ENCODE data around the gene ACO2.
A peak's percentile ranks its signal among the peaks of the same experiment; 100 is the strongest.

ACO2 gene

DNA sequence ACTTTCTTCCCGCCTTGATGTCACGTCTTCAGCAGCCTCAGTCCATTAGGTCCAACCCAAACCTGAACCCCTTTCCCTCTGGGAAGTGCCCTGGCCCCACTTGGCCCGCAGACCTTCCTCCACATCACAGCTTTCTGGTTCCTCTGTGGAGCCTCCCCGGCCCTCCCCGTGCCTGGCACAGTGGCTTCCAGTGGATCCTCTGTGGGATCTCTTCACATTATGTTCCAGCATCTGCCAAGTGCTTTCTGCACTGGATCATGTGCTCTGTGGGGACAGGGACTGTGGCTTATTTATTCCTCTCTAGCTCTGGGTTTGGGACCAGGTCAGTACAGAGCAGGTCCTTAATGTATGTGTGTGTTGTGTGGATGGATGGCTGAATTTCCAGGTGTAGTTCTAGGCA, 44.5 kb downstream of the ACO2 start:
- CTCF ChIA-PET = interaction anchor here (1.1 to 6.6 kb wide), 2 partner anchors 111 to 591 kb away, joined by 3 to 87 read pairs; no protein-coding TSS in a partner anchor

DNA sequence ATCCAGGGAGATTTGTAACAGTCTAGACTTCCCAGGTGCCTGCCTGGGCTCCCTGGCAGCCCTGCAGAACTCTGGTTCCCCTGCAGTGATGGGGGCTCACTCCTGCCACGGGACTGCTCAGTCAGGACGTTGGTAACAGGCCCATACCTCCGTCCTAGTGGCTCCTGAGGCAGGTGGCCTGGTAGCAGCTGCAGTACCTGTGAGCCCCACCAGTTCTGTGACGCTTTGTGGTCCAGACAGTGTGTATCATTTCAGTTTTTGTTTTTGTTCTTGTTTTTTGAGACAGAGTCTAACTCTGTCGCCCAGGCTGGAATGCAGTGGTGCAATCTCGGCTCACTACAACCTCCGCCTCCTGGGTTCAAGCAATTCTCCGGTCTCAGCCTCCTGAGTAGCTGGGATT, 47.5 kb downstream of the ACO2 start:
- CTCF ChIA-PET = interaction anchor here (1.1 to 6.6 kb wide), 3 partner anchors 15 to 114 kb away, joined by 3 to 87 read pairs (median 7); no protein-coding TSS in a partner anchor
- Mint-ChIP-seq H3K4me1 (no peaks in the 10 kb centered on the region), H3K4me3 (no peak overlapping the region), H3K27ac (peak overlapping the region; percentile 5), H3K9me3 (no peaks in the 10 kb centered on the region), H3K27me3 (no peaks in the 10 kb centered on the region), H3K36me3 (peaks cover 15% of the 10 kb centered on the region)
- DNase-seq = no peak

More for the DNA sequence above, 44.5 kb downstream of the ACO2 start:
- Mint-ChIP-seq H3K27me3 (no peaks in the 10 kb centered on the region), H3K4me3 (no peak overlapping the region), H3K4me1 (no peaks in the 10 kb centered on the region), H3K27ac (no peak overlapping the region), H3K9me3 (no peaks in the 10 kb centered on the region), H3K36me3 (peaks cover 21% of the 10 kb centered on the region)
- DNase-seq = no peak

DNA sequence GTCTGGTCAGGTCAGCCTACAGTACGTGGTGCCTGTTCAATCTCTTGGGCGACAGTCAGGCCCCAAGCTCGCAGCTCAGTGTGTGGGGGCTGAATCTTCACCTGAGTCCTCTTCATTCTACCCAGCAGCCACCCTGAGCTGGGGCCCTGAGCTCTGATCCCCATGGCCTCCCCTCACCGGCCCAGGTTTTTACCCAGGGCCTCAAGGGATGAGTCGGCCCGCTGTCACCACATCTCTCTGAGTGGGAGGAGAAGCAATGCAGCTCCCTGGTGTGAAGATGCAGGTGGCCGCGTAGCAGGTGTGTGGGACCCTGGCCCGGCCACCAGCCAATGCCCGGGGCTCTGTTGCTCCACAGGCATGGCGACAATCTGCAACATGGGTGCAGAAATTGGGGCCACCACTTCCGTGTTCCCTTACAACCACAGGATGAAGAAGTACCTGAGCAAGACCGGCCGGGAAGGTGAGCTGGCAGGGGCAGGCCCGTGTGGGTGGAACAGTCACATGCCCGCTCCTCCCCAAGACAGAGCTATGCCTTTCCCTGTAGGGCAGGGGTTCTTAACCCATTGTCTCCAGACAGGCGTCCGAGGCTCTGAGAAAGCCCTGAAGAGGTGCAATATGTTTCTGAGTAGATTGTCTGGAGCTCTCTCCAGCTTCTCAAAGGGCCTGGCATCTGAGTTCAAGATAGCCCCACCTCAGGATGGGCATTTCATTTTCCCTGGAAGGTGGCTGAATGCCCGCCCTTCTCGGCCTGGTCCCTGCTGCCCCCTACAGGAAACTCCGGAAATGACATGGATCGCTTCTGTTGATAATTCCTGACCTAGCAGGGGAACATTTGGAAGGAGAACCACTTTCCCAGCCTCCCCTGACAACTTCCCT, 48.5 kb downstream of the ACO2 start:
- no peaks in the 10 kb centered on the region for H3K27me3 Mint-ChIP-seq
- DNase-seq = peak; percentile 54
- CTCF ChIA-PET = interaction anchor here (0.6 to 6.6 kb wide), 13 partner anchors 9 to 280 kb away, joined by 3 to 87 read pairs (median 4); no protein-coding TSS in a partner anchor
- peaks cover 14% of the 10 kb centered on the region for H3K36me3 Mint-ChIP-seq
- no peaks in the 10 kb centered on the region for H3K4me1 Mint-ChIP-seq
- H3K27ac Mint-ChIP-seq = no peak overlapping the region
- H3K4me3 Mint-ChIP-seq = no peak overlapping the region
- H3K9me3 Mint-ChIP-seq = no peaks in the 10 kb centered on the region

DNA sequence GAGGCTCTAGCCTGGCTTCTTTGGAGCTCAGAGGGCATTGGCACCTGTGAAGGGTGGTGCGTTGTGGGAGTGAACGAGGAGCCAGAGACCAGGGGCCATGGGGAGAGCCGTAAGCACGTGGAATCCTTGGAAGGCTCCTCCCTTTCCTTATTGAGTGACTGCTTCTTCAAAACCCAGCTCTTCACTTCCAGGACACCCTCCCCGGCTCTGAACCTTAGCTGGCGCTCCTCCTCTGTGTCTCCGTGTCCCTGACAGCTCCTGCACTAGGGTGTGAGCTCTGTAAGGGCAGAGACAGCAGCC, 49.1 kb downstream of the ACO2 start:
- no peak overlapping the region for H3K27ac Mint-ChIP-seq
- no peak overlapping the region for H3K4me3 Mint-ChIP-seq
- no peaks in the 10 kb centered on the region for H3K9me3 Mint-ChIP-seq
- no peaks in the 10 kb centered on the region for H3K4me1 Mint-ChIP-seq
- H3K27me3 Mint-ChIP-seq = no peaks in the 10 kb centered on the region
- peaks cover 15% of the 10 kb centered on the region for H3K36me3 Mint-ChIP-seq
- no peak for DNase-seq
- CTCF ChIA-PET = interaction anchor here (0.6 to 6.6 kb wide), 12 partner anchors 9 to 285 kb away, joined by 3 to 87 read pairs (median 4); no protein-coding TSS in a partner anchor

DNA sequence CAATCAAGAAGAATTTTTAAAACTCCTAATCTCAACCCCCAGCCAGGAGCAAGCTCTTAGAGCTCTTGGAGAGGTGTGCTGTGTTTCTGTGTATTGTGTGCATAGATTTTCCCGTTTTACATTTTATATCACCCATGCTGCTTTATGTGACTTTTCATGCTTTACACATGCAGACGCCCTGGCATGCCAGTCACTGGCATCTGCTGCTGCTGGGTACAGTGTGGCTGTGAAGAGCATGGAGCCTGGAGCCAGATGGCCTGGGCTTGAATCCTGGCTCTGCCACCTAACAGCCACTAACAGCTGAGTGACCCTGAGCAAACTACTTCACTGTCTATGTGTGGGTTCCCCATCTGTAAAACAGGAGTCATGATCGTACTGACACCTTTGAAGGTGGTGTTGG, 52.2 kb downstream of the ACO2 start:
- no peaks in the 10 kb centered on the region for H3K27me3 Mint-ChIP-seq
- H3K36me3 Mint-ChIP-seq = peaks cover 9% of the 10 kb centered on the region
- no peaks in the 10 kb centered on the region for H3K9me3 Mint-ChIP-seq
- peaks cover 18% of the 10 kb centered on the region for H3K4me1 Mint-ChIP-seq
- CTCF ChIA-PET = no interaction called here
- H3K4me3 Mint-ChIP-seq = no peak overlapping the region
- no peak overlapping the region for H3K27ac Mint-ChIP-seq
- no peak for DNase-seq

DNA sequence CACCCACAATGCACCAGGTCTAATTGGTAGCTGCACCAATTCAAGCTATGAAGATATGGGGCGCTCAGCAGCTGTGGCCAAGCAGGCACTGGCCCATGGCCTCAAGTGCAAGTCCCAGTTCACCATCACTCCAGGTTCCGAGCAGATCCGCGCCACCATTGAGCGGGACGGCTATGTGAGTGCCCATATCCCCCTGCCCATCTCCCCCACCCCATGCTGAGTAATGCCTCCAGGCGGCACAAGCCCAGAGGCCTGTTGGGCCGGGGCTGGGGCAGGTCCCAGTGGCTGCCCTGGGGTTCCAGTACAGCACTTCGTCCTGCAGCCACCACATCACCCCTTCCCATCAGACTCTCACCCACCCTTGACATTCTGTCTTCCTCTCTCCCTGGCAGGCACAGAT, 53.9 kb downstream of the ACO2 start:
- Mint-ChIP-seq H3K27me3 (no peaks in the 10 kb centered on the region), H3K36me3 (peaks cover 16% of the 10 kb centered on the region), H3K4me1 (peaks cover 19% of the 10 kb centered on the region), H3K9me3 (no peaks in the 10 kb centered on the region), H3K4me3 (no peak overlapping the region), H3K27ac (peak overlapping the region; percentile 42)
- no peak for DNase-seq
- CTCF ChIA-PET = interaction anchor here (7.2 kb wide), 1 partner anchor 119 kb away, joined by 101 read pairs; no protein-coding TSS in a partner anchor

DNA sequence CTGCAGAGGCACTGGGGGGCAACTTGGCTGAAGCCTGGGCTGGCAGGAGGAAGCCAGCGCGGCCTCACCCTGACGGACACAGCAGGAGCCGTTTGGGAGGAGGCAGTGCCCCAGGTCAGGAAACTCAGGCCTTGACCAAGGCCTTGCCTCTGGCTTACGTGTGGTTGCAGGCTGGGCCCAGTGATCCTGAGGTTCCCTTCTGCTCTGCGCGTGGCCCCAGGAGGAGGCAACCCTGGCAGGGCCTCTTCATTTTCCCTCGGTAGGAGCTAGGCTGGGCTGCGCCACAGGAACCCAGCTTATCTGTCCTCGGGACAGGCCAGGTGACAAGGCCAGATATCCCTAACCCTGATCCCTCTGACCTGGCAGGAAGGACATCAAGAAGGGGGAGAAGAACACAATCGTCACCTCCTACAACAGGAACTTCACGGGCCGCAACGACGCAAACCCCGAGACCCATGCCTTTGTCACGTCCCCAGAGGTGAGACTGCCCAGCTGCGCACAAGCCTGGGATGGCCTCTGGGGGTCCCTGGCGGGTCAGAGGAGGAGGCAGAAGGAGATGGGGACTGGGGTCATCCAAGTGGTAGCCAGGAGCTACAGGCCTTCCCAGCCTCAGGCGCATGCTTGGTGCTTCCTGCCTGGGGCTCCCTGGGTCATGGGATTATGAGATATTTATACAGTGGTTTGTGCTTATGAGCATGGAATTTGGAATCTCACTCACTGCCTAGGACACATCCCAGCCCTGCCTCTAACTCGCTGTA, 54.7 kb downstream of the ACO2 start:
- CTCF ChIA-PET = interaction anchor here (1.2 to 7.2 kb wide), 4 partner anchors 9 to 124 kb away, joined by 3 to 101 read pairs (median 4); partner anchors contain the start of genes ACO2 and PHF5A
- H3K27ac Mint-ChIP-seq = peak overlapping the region; percentile 77
- no peaks in the 10 kb centered on the region for H3K9me3 Mint-ChIP-seq
- H3K4me1 Mint-ChIP-seq = peaks cover 19% of the 10 kb centered on the region
- H3K36me3 Mint-ChIP-seq = peaks cover 18% of the 10 kb centered on the region
- no peak overlapping the region for H3K4me3 Mint-ChIP-seq
- H3K27me3 Mint-ChIP-seq = no peaks in the 10 kb centered on the region
- DNase-seq = no peak

DNA sequence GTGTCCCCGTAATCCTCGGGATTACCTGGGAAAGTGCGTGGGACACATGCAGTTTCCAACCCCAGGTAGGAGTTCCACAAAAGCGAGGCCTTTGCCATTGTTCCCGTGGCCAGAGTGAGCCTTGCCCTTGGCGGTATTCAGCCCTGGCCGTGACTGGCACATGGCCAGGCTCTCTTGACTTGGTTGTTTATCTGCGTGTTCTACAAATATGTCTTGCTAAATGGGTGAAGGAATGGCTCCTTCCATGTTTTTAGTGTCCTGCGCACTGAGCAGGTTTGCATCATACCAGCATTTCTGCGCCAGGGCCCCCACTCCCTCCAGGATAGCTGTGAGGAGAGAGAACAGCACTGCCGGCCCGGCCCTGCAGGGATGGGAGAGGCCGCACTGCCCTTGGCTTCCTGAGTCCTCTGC, 55.3 kb downstream of the ACO2 start:
- Mint-ChIP-seq H3K27ac (peak overlapping the region; percentile 77), H3K27me3 (no peaks in the 10 kb centered on the region), H3K36me3 (peaks cover 23% of the 10 kb centered on the region), H3K4me1 (peaks cover 19% of the 10 kb centered on the region), H3K9me3 (no peaks in the 10 kb centered on the region), H3K4me3 (no peak overlapping the region)
- CTCF ChIA-PET = interaction anchor here (0.6 to 7.2 kb wide), 7 partner anchors 9 to 124 kb away, joined by 3 to 101 read pairs (median 3); partner anchors contain the start of genes ACO2 and PHF5A
- no peak for DNase-seq

DNA sequence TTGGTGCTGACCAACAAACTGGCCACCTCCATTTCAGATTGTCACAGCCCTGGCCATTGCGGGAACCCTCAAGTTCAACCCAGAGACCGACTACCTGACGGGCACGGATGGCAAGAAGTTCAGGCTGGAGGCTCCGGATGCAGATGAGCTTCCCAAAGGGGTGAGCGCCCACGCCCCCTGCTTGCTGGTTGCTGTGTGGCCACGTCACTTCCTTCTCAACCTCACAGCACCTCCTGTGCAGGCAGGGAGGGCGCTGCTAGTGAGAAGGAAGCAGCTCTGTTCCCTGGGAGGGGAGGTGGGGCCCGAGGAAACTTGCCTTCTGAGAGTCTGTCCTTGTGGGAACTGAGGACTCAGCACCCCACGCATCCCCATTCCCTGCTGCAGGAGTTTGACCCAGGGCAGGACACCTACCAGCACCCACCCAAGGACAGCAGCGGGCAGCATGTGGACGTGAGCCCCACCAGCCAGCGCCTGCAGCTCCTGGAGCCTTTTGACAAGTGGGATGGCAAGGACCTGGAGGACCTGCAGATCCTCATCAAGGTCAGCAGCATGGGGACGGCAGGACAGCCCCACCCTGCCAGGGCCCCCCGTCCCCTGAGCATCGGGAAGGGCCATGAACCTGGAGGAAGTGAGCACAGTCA, 56.0 kb downstream of the ACO2 start:
- H3K27me3 Mint-ChIP-seq = no peaks in the 10 kb centered on the region
- DNase-seq = peak; percentile 85
- peak overlapping the region; percentile 77 for H3K27ac Mint-ChIP-seq
- no peaks in the 10 kb centered on the region for H3K9me3 Mint-ChIP-seq
- H3K4me3 Mint-ChIP-seq = no peak overlapping the region
- H3K4me1 Mint-ChIP-seq = peaks cover 19% of the 10 kb centered on the region
- H3K36me3 Mint-ChIP-seq = peaks cover 25% of the 10 kb centered on the region
- CTCF ChIA-PET = interaction anchor here (0.6 to 7.2 kb wide), 7 partner anchors 8 to 125 kb away, joined by 3 to 101 read pairs (median 3); partner anchors contain the start of genes ACO2 and PHF5A

DNA sequence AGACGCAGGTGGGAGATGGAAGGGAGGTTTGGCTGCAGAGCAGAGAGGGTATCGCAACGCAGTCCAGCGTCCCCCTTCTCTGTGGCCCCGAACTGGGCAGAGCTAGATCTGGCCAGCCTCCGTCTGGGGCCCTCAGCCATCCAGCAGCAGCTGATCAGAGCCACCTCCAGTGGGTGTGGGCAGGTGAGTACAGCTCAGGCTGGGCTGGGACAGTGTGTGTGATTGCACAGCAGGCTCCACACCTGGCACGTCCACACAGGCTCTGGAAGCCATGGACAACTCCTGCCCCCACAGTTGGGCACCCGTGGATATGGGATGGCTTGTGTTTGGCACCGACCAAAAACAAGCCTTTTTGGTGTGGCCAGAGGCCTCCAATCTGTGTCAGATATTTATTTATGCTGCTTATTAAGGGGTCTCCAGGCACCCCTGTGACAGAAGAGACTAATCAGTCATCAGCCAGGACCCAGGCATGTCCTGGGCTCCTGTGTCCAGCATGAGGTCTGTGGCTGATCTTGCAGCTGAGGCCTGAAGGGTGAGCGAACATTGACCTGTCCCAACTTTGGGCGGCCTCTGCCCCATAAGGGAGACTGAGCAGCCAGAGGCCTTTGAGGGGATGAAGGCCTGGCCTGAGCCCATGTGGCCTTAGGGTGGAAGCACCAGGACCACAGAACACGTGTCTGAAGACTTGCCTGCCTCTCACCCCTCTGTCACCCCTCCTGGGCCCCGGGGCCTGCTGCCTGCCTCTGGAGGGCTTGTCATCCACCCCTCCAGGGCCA, 56.7 kb downstream of the ACO2 start:
- H3K36me3 Mint-ChIP-seq = peaks cover 25% of the 10 kb centered on the region
- DNase-seq = no peak
- peak overlapping the region; percentile 84 for H3K27ac Mint-ChIP-seq
- no peaks in the 10 kb centered on the region for H3K27me3 Mint-ChIP-seq
- H3K9me3 Mint-ChIP-seq = no peaks in the 10 kb centered on the region
- peaks cover 19% of the 10 kb centered on the region for H3K4me1 Mint-ChIP-seq
- H3K4me3 Mint-ChIP-seq = no peak overlapping the region
- CTCF ChIA-PET = interaction anchor here (1.0 to 7.2 kb wide), 6 partner anchors 7 to 122 kb away, joined by 3 to 101 read pairs (median 4); partner anchors contain the start of genes ACO2 and PHF5A

DNA sequence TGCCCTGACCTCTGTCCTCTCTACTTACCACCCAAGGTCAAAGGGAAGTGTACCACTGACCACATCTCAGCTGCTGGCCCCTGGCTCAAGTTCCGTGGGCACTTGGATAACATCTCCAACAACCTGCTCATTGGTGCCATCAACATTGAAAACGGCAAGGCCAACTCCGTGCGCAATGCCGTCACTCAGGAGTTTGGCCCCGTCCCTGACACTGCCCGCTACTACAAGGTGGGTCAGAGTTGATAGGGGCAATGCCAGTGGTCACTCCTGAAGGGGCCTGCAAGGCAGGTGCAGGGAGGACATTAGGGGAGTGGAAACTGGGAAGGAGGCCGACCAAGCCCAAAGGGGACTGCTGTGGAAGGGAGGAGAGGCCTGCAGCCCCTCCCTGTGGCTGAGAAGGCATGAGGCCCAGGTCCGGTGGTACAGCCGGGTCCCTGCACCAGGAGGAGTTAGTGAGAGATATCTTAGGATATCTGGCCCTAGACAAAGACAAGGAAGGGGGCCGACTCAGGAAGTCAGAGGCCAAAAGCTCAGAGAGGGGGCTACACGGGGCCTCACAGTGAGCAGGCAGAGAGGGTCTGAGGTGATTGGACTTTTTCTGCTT, 57.4 kb downstream of the ACO2 start:
- Mint-ChIP-seq H3K9me3 (no peaks in the 10 kb centered on the region), H3K36me3 (peaks cover 28% of the 10 kb centered on the region), H3K27ac (peak overlapping the region; percentile 84), H3K4me1 (peaks cover 19% of the 10 kb centered on the region), H3K4me3 (no peak overlapping the region), H3K27me3 (no peaks in the 10 kb centered on the region)
- no peak for DNase-seq
- CTCF ChIA-PET = interaction anchor here (0.8 to 7.2 kb wide), 13 partner anchors 8 to 126 kb away, joined by 3 to 101 read pairs (median 4); no protein-coding TSS in a partner anchor

DNA sequence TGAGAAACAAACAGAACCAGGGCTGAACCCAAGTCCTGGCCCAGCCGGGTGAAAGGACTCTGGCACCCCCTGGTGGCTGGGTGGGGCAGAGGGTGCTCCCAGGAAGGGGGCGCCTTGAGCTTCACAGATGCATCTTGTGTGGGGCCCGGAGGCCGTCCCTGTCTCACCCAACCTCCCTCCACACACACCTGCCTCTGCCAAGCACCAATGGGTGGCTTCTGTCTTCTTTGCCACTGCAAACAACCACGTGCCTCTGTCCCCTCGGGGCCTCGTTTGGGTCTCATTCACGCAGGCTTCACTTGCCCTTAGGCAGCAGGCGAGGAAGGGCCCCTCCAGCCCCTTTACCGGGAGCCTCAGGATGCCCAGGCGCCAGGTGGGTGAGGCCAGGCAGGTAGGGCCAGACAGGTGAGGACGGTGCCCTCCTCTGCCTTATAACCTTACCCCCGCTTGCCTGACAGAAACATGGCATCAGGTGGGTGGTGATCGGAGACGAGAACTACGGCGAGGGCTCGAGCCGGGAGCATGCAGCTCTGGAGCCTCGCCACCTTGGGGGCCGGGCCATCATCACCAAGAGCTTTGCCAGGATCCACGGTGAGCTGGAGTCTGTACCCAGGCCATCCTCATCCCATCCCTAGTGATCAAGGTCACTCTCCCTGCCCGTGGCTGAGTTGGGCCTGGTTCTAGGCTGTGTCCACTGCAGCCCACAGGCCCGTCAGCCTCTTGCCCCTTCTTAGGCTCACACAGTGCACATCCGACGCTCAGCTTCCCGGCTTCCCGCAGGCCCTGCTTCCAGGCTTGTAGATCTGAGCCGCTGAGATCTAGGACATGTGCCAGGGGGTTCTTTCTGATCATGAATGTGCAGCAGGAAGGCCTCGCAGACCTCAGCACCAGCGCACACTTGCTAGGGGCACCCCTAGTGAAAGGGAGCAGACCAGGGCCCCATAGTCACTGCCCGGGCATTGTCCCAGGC, 58.2 kb downstream of the ACO2 start:
- CTCF ChIA-PET = interaction anchor here (0.6 to 7.2 kb wide), 18 partner anchors 9 to 127 kb away, joined by 3 to 101 read pairs (median 4); partner anchors contain the start of genes PMM1 and TOB2
- no peaks in the 10 kb centered on the region for H3K9me3 Mint-ChIP-seq
- peaks cover 19% of the 10 kb centered on the region for H3K4me1 Mint-ChIP-seq
- peaks cover 29% of the 10 kb centered on the region for H3K36me3 Mint-ChIP-seq
- H3K4me3 Mint-ChIP-seq = no peak overlapping the region
- peak overlapping the region; percentile 28 for H3K27ac Mint-ChIP-seq
- peak; percentile 73 for DNase-seq
- H3K27me3 Mint-ChIP-seq = no peaks in the 10 kb centered on the region
